GM12872 (cell line): ENCODE data around the gene LRRC4C.

Experiments
- TF ChIP-seq, protein P1 (sequence below): IDR thresholded peaks from 3 replicates; pipeline ENCODE4 v1.5.1; 2011; ENCODE audit warnings: low read depth, mild to moderate bottlenecking, low read length, moderate library complexity; ENCODE audit not compliant: insufficient read depth

Gene LRRC4C

DNA sequence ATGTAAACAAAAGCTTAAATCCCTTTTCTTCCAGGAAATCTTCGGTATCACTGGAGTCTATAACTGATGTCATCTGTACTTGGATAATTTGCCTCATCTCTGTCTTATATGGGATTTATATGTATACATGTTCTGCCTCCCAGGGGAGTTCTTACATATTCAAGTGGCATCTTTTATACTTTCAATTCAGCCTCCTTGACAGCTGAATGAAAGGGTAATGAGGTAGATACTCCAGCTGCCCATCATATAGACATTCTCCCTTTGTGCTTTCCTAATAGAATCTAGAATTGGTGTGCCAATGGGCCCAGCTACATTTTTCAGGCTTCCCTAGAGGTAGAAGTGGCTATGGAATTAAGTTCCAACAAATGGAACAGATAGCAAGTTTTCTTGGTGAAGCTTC, 223.8 kb downstream of the LRRC4C start:
- TF ChIP-seq, protein P1, sequence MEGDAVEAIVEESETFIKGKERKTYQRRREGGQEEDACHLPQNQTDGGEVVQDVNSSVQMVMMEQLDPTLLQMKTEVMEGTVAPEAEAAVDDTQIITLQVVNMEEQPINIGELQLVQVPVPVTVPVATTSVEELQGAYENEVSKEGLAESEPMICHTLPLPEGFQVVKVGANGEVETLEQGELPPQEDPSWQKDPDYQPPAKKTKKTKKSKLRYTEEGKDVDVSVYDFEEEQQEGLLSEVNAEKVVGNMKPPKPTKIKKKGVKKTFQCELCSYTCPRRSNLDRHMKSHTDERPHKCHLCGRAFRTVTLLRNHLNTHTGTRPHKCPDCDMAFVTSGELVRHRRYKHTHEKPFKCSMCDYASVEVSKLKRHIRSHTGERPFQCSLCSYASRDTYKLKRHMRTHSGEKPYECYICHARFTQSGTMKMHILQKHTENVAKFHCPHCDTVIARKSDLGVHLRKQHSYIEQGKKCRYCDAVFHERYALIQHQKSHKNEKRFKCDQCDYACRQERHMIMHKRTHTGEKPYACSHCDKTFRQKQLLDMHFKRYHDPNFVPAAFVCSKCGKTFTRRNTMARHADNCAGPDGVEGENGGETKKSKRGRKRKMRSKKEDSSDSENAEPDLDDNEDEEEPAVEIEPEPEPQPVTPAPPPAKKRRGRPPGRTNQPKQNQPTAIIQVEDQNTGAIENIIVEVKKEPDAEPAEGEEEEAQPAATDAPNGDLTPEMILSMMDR: no peak

GRCh38 chr11:41225856-41226633, 233.4 kb downstream of the LRRC4C start:
- TF ChIP-seq, protein P1: no peak

DNA sequence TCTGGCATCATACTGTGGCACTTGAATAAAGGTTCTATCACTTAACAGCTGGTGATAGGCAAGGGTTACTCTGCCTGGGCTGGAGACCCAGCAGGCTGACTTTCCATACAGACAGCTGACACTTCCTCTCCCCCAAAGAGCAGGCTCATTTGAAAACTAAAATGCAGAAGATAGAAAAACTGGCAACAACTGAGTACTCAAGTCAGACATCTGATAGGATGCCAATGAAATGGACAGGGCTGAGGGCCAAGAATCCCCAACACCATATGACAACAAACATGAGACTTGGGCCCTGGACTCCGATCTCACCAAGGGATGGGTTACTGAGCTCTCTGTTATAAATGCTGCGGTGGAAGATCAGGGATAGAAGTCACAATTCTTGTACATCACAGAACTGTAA, 237.2 kb downstream of the LRRC4C start:
- TF ChIP-seq, protein P1: no peak

DNA sequence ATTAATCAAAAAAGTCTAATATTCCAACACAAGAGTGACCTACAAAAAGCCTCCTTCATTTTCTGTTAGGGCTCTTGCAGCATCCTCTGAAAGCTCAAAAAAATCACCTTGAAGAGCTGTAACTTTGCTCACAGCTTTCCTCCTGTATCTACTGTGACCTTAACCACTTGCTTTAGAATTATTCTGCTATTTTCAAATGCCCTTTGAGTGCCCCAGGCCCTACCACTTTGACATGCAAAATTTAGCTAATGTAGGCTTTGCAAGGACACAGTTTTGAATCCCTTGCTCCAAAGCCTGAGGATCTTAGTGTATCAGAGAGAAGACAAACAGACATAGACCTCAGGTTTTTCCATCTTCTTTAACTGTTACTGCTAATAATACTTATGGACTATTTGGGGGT, 253.1 kb downstream of the LRRC4C start:
- TF ChIP-seq, protein P1: no peak

GRCh38 chr11:41201156-41201555, 258.3 kb downstream of the LRRC4C start:
- TF ChIP-seq, protein P1: peak; percentile 60

DNA sequence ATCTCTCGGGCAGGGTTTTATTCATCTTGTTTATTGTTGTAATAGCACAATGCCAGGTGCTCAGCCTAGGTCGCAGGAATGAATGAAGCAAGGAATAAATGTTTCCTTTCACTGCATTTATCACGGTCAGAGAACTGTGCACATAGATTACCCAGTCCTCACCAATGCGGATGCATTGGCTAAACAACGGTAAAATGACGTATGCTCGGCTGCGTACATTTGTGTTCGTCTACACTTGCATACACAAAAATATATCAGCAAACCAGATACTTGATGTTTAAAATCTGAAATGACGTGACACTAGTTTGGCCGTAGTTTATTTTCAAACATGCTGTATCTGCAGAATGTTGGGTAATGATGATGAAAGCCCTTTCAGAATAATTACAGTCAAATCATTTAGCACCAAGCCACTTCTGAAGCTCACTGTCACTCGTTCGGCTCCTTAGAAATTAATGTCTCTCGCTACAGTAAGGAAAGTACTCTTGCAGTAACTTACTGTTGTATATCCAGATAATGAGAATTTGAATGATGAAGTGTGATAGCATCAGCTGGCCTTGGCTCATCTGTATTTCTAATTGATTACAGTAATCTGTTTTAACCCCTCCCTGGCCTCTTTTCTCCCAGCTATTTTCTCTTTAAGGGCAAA, 268.9 kb downstream of the LRRC4C start:
- TF ChIP-seq, protein P1: no peak

GRCh38 chr11:41189701-41190436, 269.6 kb downstream of the LRRC4C start:
- TF ChIP-seq, protein P1: no peak
